Metanephros (tissue), 2 donors: ENCODE measurements around the gene DRP2. TPM values are rescaled to one million over a fixed set of nuclear protein-coding genes. Genes with fewer than 3 reads are reported as not detected.

ENCODE experiments used
- small RNA-seq: library from RNA; depleted of rRNA; stranded (forward); fragments of <200 nt; gene quantifications from one replicate; pipeline ENCODE3, GENCODE V24; 2014; ENCODE audit warnings: low replicate concordance
- total RNA-seq: library from RNA; depleted of rRNA; stranded (reverse); fragments of >200 nt; gene quantifications from one replicate; pipeline ENCODE4 v1.2.3, GENCODE V29; 2014

DRP2 gene
- total RNA-seq = 2.9 TPM

GRCh38 chrX:101219116-101219863, at the start of gene DRP2:
DRP2 (plus strand) TSS chrX:101219786; CDS start chrX:101231648, 11,862 bp downstream.

GRCh38 chrX:101290957-101291603, 71.5 kb downstream of the DRP2 start, which contains the start of gene TAF7L:
TAF7L (minus strand) TSS chrX:101291334; CDS start chrX:101287543, 3,791 bp downstream.

Small RNA genes lying within 50 kb of the gene (small RNA-seq; reads per million reads assigned to genes)
- not detected for gene Z70280.1

Other genes with a start within 250 kb of the DRP2 start
- 15.8 TPM for gene TRMT2B, start 167.7 kb upstream of the DRP2 start, total RNA-seq
- gene TMEM35A, start 140.9 kb upstream of the DRP2 start, total RNA-seq = 4.0 TPM
- 8.9 TPM for gene CENPI, start 121.6 kb upstream of the DRP2 start, total RNA-seq
- gene TAF7L, start 71.5 kb downstream of the DRP2 start, total RNA-seq = 0.18 TPM
- gene TIMM8A, start 129.0 kb downstream of the DRP2 start, total RNA-seq = 7.1 TPM
- 6.0 TPM for gene BTK, start 166.4 kb downstream of the DRP2 start, total RNA-seq
- 376 TPM for gene RPL36A, start 171.2 kb downstream of the DRP2 start, total RNA-seq
- 25.6 TPM for gene GLA, start 188.1 kb downstream of the DRP2 start, total RNA-seq
- gene HNRNPH2, start 188.4 kb downstream of the DRP2 start, total RNA-seq = 60.8 TPM